SK-N-MC (cell line): ENCODE results near the gene MAGI2.

Experiments
- EZH2 ChIP-seq: fragments of 200-600 bp; sonication (generic); IDR thresholded peaks from one replicate; pipeline ENCODE4 v1.6.1; 2017; ENCODE audit warnings: antibody characterized with exemption
- FOXP2 ChIP-seq: optimal IDR thresholded peaks from 2 replicates; pipeline ENCODE3; 2011; ENCODE audit warnings: mild to moderate bottlenecking, moderate library complexity; ENCODE audit not compliant: insufficient read depth; ENCODE audit errors: extremely low read length, control extremely low read depth
- POLR2AphosphoS5 ChIP-seq: IDR thresholded peaks from 2 replicates; pipeline ENCODE4 v1.6.1; 2012; ENCODE audit warnings: mild to moderate bottlenecking, low read depth, low read length, borderline replicate concordance

GRCh38 chr7:78115876-78116275, 1337.6 kb downstream of the MAGI2 start:
- TF ChIP-seq POLR2AphosphoS5 (no peak), EZH2 (no peak), FOXP2 (no peak)
